GM19328 (cell line): Measurements from ENCODE around the gene TSHR.
"Not testable (repeated sequence)": the region's sequence is repeated elsewhere in the genome, so short reads cannot be mapped to it uniquely, and the experiment has no call there.

Experiments used
- ATAC-seq: cut with Tn5 transposase; IDR thresholded peaks from one replicate; pipeline ENCODE4 v1.9.1; 2021; ENCODE audit warnings: mild to moderate bottlenecking, moderate library complexity; ENCODE audit not compliant: unreplicated experiment

The TSHR gene

DNA sequence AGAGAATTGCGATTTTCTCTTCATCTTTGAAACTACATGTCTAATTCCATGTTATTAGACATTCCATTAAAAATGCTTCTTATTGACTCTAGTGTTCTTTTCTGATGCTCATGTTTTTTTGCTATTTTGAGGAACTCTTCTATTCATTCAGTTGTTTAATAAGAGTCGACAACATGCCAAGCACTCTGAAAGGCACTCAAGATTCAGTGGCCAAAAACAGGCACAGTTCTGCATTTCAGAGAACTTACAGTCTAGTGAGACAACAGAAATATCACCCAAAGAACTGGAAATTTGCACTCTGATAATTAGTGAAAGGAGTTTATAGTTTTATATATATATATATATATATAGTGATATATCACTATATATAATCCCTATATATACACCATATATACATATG, 111.7 kb downstream of the TSHR start:
- ATAC-seq = no peak

DNA sequence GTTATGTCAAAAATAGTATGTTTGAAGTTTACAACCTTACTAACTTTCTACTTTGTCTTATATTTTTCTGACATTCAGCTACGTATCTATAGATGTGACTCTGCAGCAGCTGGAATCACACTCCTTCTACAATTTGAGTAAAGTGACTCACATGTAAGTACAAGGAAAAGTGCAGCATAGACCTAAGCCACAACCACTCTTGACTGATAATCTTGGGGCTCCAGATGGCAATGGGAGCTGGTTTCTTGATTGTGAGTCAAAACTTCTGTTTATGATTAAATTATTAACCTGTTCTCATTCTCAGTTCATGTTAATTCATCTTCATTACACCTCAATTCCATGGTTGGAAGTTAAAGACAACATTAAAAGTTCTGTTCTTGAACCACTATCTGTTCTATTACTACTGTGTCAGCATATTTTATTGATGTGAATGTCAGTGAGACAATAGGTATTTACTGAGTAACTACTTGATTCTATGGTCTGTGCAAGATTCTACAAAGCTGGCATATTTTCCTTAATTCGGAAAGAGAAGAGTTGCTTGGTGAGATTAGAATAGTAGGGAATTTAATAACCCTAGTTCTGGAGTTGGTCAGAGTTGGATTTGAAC, 112.9 kb downstream of the TSHR start:
- no peak for ATAC-seq

DNA sequence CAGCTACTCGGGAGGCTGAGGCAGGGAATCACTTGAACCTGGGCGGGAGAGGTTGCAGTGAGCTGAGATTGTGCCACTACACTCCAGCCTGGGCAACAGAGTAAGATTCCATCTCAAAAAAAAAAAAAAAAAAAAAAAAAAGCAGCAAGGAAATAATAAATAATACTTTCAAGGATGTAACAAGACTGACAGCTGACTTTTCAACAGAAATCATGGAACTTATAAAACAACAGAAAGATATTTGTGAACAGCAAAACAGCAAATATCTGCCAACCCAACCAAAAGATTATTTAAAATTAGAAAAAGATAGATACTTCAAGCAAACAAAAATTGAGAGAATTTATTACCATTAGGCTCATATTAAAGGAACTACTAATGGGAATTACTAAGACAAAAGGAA, 115.1 kb downstream of the TSHR start:
- no peak for ATAC-seq

DNA sequence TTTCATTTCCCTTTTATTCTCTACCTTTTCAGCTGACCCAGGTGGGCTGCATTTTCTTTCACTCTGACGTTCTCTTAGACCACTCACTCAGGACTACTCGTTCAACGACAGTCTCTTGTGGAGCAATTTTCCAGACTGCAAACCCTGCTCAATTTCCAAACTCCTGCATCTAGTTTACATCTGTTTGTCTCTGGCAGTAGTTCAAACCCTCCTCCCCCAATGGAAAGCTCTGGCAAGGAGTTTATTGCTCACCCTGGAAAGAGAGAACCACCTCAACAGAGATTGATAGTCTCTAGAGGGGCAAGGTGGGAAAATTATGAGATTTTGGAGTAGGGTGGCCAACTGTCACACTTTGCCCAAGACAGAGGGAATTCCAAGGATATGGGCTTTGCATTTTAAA, 130.2 kb downstream of the TSHR start:
- ATAC-seq = no peak

DNA sequence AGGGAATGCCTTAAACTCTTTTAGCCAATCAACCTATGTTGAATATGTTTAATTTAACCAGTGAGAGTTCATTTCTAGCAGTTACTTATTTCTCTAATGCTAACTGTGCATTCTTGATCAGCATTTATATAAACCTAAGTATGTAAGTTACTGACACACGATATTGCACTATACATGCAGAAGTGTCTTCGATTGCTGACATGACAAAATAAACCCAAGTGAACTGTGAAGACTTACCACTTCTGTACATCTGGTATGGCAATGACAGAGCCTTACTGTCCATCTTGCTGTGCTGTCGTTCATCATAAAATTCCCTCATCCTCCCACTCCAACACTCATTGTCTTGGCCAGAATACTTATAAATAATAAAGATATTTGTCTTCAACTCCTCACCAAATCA, 131.8 kb downstream of the TSHR start:
- no peak for ATAC-seq

DNA sequence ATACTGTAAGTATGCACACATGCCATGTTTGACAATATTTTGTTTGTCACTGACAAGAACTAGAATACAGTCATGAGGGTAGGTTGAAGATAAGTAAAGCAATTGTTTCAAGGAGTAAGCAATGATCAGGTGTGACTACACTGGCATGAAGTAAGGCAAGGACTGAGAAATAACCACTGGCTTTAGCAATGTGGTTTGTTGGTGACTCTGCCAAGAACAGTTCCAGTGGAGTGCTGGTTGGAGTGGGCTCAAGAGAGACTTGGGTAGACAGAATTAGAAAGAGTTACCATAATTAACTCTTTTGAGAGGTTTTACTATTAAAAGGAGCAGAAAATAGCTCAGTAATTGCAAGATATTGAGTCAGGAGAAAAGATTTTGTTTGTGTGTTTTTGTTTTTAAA, 135.7 kb downstream of the TSHR start:
- ATAC-seq = no peak

DNA sequence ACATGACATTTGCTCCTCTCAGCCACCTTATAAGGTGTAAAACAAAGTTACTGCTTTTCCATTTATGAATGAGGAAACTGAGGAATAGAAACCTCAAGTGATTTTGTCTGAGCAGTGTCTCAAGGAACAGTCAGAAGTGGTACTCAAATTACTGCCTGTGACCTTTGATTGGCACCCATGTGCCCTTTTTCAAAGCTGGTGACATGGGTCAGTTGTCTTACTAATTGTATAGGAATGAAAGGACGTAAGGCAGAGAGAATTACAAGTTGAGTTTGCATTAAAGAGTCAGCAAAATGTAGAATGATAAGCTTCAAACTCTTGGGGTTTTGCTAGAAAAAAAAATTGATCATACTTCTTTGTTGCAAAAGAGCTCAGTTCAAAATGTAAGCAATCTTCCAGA, 136.2 kb downstream of the TSHR start:
- no peak for ATAC-seq

DNA sequence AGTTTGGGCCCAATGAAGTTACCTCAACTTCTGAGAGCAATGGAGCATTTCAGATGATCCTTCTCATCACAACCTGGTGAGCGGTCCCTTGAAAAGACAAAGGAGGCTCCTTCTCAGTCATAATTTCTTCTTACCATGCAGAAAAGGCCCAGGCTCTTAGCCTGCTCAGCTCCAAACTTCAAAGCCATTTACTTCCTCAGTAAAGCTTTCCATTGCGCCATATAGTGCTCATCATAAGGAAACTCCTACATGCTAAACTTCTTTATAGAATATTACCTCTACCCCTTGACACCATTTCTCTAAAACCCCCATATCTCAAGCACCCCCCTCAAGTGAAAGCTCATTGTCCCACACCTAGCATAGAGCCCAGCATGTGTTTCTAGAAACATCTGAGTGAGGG, 138.2 kb downstream of the TSHR start:
- ATAC-seq = no peak

DNA sequence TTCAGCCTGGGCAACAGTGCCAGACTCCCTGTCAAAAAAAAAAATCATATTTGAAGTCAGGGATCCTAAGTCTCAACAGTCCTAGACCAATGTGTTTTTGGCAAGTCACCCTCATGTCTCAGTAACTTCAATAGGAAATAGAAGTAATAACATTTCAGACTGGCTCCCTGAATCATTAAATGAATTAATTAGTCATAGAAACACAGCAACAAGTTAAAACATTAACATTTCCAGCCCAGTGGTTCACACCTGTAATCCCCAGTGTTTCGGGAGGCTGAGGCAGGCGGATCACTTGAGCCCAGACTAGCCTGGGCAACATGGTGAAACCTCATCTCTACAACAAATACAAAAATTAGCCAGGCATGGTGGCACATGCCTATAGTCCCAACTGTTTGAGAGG, 140.1 kb downstream of the TSHR start:
- ATAC-seq = no peak

DNA sequence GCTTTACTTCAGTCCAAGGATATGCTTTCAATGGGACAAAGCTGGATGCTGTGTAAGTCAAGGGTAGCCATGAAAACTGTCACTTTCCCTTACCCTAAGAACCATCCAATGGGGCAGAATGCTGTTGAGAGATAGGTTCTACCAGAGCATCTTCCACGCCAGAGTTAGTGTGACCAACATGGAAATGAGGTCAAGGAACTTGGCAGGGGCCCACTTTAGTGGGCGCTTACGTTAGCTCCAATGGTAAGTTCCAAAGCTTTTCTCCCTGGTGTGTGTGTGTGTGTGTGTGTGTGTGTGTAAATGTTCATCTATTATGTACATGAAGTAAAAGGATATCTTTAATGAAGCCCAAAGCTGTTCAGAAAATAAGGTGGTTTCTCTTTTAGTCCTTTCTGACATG, 141.2 kb downstream of the TSHR start:
- no peak for ATAC-seq

DNA sequence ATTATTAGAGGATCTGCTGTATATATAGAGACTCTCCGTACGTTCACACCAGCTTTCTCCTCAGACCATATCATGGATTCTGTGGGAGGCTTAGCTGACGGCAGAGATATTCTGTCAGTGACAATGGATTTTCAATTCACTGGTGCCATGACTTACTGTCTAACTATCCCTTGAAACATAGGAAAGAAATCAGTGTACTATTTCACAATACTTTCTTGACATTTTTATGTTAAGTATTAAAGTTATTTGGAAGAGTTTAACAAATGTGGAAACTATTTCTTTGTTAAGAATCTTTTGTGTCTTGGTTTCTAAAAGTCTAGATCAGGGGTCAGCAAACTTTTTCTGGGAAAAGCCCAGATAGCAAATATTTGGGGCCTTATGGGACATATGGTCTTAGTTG, 146.8 kb downstream of the TSHR start:
- ATAC-seq = no peak

DNA sequence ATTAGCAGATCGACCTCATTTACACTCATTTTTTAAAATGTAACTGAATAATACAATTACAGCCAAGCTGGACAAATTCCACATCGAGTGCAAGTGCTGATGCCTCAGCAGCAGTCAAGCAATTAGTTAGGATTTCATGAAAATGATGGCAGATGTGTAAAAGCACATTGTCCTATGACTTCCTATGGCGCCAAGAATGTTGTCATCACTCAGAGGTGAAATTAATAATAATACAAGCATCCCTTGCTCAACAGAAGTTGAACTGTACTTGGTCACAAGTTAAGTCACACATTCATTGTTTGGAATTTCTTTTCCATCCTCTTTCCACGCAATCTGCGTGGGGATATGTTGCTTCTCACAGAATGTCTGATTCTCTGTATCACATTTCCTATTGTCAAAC, 148.0 kb downstream of the TSHR start:
- no peak for ATAC-seq

DNA sequence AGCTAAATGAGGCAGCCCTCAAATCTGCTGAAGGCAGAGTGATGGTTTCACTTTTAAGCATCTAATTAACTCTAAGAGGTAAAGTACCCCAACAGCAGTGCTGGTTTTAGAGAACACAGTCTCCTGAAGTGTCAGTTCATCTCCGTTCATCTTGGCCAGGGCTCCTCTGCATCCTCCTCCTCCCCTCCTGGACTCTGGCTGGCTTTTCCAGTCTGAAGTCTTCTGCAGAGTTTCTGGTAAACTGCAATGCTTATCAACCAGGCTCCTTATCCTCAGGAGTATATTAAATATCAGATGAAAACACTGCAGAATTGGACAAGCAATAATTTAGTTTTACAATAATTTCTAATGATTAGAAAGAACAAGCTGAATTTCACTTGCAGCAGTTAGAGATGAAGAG, 150.0 kb downstream of the TSHR start:
- no peak for ATAC-seq

DNA sequence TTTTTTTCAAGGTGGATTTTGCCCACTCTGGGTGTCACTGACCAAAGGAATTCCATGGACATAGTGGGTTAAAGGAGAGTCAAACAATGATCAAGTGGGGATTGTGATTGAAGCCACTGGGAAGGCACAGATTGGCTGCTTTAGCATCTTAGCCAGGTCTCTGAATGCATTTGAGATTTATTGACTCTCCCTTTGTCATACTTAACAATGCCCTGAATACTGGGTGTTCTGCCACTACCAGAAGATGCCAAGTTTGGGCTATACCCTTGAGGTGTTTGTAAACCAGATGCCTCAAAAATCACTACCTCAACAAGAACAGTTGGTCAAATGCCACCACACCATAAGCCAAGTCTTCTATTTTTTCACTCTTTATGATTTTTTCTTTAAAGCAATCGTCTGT, 150.5 kb downstream of the TSHR start:
- no peak for ATAC-seq

DNA sequence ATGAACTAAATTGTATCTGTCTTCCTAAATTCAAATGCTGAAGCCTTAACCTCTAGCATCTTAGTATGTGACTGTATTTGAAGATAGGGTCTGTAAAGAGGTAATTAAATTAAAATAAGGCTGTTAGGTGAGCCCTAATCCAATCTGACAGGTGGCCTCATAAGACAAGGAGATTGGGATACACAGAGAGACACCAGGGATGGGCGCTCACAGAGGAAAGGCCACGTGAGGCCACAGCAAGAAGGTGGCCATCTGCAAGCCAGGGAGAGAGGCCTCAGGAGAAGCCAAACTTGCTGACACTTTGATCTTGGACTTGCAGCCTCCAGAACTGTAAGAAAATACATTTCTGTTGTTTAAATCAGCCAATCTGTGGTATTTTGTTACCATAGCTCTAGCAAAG, 154.8 kb downstream of the TSHR start:
- no peak for ATAC-seq

DNA sequence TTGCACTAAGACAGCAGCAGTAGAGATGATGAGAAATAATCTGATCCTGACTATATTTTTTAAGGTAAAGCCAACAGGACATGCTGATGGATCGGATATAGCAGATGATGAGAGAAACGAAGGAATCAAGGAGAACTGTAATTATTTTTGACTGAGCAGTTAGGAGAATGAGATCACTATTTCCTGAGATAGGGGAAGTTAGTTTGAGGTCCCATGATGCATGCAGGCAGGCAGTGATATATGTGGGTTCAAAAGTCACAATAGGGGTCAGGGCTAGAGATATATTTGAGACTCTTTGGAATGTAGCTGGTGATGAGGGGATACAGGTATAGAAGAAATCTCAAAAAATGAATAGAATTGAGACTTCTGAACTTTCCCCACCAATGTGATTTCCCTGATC, 157.8 kb downstream of the TSHR start:
- ATAC-seq = no peak

DNA sequence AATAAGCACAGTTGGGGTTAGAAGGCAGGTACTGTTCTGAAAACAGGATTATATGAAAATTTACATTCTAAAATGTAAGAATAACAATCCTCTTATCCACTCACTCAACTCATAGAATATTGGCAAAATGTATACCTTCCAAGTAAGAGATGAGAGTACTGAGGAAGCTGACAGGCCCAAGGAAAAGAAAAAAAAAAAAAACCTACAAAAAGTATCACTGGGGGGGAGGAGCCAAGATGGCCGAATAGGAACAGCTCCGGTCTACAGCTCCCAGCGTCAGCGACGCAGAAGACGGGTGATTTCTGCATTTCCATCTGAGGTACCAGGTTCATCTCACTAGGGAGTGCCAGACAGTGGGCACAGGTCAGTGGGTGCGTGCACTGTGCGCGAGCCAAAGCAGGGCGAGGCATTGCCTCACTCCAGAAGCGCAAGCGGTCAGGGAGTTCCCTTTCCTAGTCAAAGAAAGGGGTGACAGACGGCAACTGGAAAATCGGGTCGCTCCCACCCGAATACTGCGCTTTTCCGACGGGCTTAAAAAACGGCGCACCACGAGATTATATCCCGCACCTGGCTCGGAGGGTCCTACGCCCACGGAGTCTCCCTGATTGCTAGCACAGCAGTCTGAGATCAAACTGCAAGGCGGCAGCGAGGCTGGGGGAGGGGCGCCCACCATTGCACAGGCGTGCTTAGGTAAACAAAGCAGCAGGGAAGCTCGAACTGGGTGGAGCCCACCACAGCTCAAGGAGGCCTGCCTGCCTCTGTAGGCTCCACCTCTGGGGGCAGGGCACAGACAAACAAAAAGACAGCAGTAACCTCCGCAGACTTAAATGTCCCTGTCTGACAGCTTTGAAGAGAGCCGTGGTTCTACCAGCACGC, 158.8 kb downstream of the TSHR start:
- ATAC-seq = not testable (repeated sequence)

DNA sequence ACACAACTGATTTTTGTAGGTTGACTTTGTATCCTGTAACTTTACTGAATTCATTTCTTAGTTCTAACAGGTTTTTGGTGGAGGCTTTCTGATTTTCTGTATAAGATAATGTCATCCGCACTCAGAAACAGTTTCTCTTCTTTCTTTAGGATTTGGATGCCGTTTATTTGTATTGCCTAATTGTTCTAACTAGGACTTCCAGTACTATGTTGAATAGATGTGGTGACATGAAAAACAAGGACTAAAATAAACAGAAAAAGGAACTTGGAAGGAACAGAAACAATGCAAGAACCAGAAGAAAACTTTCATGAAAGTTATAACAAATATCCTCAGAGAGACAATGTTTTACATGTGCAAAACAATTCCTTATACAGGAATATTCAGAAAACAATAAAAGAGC, 165.1 kb downstream of the TSHR start:
- ATAC-seq = no peak

DNA sequence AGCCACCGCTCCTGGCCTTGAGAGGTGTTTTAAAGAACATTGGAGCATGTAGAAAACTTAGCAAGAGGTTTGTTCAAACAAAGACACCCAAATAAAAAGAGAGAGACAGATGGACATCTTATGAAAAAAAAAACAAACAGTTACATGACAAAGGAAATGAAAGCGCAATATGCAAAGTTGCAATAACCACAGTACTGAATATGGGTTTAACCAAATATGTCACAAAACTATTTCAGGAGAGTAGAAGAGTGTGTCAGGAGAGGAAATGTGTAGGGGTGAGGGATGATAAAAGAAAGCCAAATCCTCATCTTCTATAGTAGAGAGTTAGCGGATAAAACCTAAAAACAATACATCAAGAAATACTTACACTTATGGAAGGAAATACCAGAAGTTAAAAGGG, 166.9 kb downstream of the TSHR start:
- peak; percentile 99 for ATAC-seq

DNA sequence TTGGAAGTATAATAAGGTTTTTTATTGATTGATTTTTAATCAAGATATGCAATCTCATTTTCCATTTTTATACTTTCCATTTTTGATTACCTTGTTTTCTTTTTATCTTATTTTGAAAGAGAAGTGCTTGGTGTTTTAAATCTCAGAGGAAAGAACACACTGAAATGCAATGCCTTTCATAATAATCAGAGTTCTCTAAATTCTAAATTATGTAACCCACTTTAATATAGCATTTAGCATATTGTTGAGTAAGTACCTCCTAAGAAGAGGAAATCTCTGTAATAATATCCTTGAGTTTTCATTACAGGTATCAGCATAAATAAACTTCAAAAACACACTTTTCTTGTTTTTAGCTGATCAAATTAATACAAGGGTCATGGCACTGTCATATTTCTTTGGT, 168.4 kb downstream of the TSHR start:
- no peak for ATAC-seq

DNA sequence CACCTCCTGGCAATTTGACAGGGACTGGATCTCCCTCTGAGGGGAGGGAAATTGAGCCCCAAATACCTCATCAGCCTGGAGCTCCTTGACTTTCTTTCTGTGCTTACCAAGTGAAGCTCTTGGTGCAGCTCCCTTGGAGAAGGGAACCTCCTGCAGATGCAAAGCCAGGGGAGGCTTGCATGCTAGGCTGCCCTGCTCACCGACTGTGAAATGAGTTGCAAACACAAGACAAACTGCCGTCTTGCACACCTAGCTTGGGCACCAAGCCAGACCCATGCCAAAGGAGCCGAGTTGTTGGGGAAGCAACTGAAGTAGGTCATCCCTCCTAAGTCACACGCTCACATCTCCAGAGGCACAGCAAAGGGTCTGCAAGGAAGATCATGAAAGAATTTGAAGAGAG, 170.1 kb downstream of the TSHR start:
- ATAC-seq = no peak

DNA sequence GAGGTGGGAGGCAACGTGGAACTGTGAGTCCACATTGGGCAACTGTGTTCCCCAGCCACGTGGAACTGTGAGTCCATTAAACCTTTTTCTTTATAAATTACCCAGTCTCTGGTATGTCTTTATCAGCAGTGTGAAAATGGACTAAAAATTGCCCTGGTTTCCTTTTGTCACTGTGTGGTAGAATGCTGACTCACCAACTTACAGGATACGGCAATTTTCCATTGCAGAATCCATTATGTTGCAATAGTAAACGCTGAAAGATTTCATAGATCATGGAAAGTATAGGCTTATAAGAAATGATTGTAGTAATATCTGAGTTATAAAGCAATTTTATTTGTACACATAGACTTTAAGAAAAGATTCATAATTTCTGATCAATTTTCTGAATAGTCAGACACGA, 172.4 kb downstream of the TSHR start:
- no peak for ATAC-seq

DNA sequence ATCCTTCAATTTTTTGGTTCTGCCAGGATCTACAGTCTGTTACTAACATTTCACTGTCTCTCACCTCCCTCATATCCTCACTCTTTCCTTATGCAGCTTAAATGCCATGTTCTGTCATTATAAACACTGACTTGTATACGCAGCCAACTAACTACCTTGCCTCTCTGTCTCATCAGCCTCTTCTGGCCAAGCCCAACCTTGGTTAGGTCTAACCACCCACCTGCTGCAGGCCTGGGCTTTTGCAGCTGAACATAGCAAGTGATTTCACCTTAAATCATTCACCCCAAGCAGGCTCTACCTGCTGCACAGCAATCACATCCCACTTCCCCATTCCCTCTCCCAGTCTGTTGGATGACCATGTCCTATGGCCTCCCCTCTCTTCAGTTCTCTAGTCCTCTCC, 173.8 kb downstream of the TSHR start:
- ATAC-seq = no peak
